AG04450 (cell line): Measurements from ENCODE around the gene STOML1. TPM values are rescaled to one million over a fixed set of nuclear protein-coding genes. Genes with fewer than 3 reads are reported as not detected.
A peak's percentile ranks its signal among the peaks of the same experiment; 100 is the strongest.

ENCODE experiments used
- CTCF ChIA-PET: fragments of 300-600, 350-600 bp; formaldehyde crosslinking; extraction: SDS; loops from one replicate; lab custom pipeline; 2022; ENCODE audit warnings: antibody characterized with exemption, inconsistent platforms; lab: Charles Lee
- POLR2A ChIA-PET: fragments of 350-600 bp; formaldehyde crosslinking; extraction: SDS; loops from one replicate; lab custom pipeline; 2021; ENCODE audit warnings: antibody characterized with exemption, inconsistent platforms; lab: Yijun Ruan, JAX
- DNase-seq: peaks from one replicate; pipeline ENCODE4 v3.0.0-alpha.2; 2011; ENCODE audit warnings: low read depth, low spot score
- H3K27ac ChIP-seq: one replicate; pipeline ENCODE4 v1.5.1; 2012; ENCODE audit warnings: low read depth, low read length, control low read depth
- H3K27me3 ChIP-seq: one replicate; pipeline ENCODE4 v1.6.0; 2012; ENCODE audit warnings: low read length; ENCODE audit not compliant: control insufficient read depth, insufficient read depth
- H3K4me3 ChIP-seq: 2 replicates; pipeline ENCODE4 v1.5.1; 2011; ENCODE audit warnings: mild to moderate bottlenecking, low read depth, low read length, control low read depth
- H3K9me3 ChIP-seq: 2 replicates; pipeline ENCODE4 v1.5.1; 2012; ENCODE audit warnings: low read length; ENCODE audit not compliant: control insufficient read depth, insufficient read depth
- CTCF ChIP-seq: IDR thresholded peaks from 2 replicates; pipeline ENCODE4 v1.5.1; 2011; ENCODE audit warnings: low read depth, low read length, control low read depth, inconsistent platforms
- polyA plus RNA-seq: library from polyadenylated mRNA; depleted of rRNA; stranded (reverse); fragments of >200 nt; gene quantifications from 2 replicates; pipeline ENCODE4 v1.2.3, GENCODE V29; 2011

The STOML1 gene
- polyA plus RNA-seq, 1 experiment, result 7.3 TPM

DNA sequence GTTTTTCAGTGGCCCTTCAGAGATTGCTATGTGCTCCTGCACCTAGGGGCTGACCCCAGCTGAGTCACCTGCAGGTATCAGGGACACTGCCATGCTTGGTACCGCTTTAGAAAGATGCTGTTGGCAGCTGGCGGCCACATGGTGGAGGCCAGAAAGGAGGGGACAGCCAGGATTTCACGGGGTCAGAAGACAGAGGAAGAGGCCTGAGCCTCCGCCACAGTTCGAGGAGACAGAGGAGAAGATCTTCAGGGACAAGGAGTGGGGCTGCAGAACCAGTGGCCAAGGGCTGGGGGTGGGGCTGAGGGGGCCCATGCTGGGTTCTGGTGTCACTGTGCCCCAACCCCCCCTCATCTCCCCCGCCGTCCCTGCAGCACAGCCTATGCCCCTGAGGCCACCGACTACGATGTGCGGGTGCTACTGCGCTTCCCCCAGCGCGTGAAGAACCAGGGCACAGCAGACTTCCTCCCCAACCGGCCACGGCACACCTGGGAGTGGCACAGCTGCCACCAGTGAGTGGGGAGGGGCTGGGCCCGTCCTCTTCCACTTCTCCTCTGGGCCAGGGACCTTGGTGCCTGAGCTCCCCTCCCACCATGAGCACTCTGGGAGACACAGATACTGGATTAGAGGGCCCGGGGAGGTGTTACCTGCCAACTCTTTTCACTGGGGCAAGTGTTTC is 45.9 kb downstream of the STOML1 start:
- Histone ChIP-seq H3K9me3 (no peaks in the 10 kb centered on the region), H3K27ac (no peak overlapping the region), H3K27me3 (no peaks in the 10 kb centered on the region), H3K4me3 (no peak overlapping the region)
- DNase-seq, result no peak
- ChIA-PET CTCF (interaction anchor here (0.8 kb wide), 1 partner anchor 27 kb away, joined by 3 read pairs; no protein-coding TSS in a partner anchor), POLR2A (no interaction called here)
- TF ChIP-seq CTCF, result no peak

DNA sequence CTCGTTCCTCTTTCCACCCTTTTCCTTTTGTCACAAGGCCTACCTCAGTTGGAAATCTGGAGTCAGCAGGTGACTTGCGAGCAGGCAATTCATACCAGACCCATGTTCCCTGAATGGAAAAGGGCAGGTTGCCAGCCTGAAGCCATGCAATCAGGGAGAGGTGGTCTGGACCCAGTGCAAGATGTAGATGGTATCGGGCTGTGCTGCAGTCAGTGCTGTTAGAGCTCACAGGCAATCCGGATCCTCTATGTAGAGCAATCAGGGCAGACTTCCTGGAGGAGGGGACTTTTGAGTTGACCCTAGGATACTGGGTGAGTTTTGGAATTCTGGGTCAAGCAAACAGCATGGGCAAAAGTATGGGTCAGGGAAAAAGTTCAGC is 47.0 kb downstream of the STOML1 start:
- no peak for TF ChIP-seq CTCF
- no peak for DNase-seq
- ChIA-PET CTCF (interaction anchor here (0.8 kb wide), 1 partner anchor 28 kb away, joined by 3 read pairs; no protein-coding TSS in a partner anchor), POLR2A (no interaction called here)
- Histone ChIP-seq H3K4me3 (no peak overlapping the region), H3K27me3 (no peaks in the 10 kb centered on the region), H3K9me3 (no peaks in the 10 kb centered on the region), H3K27ac (no peak overlapping the region)

DNA sequence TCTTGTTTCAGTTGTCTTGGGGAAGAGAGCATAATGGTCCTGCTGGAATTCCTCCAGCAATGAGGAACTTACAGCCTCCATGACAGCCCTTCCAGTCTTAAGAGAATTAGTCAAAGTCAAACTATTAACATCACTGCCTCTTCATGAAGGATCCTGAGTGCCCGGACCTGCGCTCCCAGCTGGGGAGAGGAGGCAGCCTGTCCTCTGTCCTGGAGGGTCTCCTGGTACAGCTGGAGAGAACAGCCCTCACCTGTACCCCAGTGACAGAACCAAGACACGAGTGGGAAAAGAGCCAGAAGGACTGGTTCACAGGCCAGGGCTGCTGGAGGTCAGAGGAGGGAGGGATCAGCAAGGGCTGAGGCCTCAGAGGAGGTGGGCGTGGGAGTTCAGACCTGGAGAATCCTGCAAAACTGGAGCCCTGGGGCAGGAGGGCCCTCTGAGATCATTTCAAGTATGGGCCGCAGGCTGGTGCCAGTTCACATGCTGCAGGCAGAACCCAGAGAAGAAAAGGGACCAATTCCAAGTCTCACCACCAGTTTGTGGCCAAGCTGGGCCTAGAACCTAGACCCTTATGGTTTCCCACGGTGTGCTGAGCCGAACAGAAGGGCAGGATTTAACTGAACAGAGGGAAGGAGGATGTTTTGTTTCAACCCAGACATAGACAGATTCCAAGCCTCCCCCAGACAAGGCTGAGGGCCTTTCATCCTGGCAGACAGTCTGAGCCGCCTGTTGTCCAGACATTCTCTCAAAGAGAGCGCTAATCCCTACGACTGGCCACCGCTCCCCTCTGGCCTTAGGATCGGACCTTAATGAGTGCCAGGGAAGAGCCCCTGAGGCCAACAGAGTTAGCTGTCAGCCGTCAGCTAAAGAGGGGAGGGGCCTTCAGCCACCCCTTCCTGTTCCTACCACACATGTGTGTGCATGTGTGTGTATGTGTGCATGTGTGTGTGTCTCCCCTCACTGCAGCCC is 47.6 kb downstream of the STOML1 start:
- POLR2A ChIA-PET, result no interaction called here
- Histone ChIP-seq H3K9me3 (no peaks in the 10 kb centered on the region), H3K27me3 (no peaks in the 10 kb centered on the region), H3K4me3 (no peak overlapping the region), H3K27ac (peak overlapping the region; percentile 11)
- CTCF ChIA-PET, result no interaction called here
- DNase-seq, result no peak
- no peak for TF ChIP-seq CTCF

GRCh38 chr15:73942751-73943270 is 49.3 kb downstream of the STOML1 start:
- Histone ChIP-seq H3K27me3 (no peaks in the 10 kb centered on the region), H3K4me3 (no peak overlapping the region), H3K9me3 (no peaks in the 10 kb centered on the region), H3K27ac (no peak overlapping the region)
- no peak for TF ChIP-seq CTCF
- ChIA-PET CTCF (interaction anchor here (0.6 to 1.0 kb wide), 2 partner anchors 8 to 22 kb away, joined by 4 read pairs; no protein-coding TSS in a partner anchor), POLR2A (no interaction called here)
- DNase-seq, result no peak
